Measurements from ENCODE around the gene SSTR5. TPM values are rescaled to one million over a fixed set of nuclear protein-coding genes. Genes with fewer than 3 reads are reported as not detected.

The SSTR5 gene
- total RNA-seq = not detected in 2 replicates

DNA sequence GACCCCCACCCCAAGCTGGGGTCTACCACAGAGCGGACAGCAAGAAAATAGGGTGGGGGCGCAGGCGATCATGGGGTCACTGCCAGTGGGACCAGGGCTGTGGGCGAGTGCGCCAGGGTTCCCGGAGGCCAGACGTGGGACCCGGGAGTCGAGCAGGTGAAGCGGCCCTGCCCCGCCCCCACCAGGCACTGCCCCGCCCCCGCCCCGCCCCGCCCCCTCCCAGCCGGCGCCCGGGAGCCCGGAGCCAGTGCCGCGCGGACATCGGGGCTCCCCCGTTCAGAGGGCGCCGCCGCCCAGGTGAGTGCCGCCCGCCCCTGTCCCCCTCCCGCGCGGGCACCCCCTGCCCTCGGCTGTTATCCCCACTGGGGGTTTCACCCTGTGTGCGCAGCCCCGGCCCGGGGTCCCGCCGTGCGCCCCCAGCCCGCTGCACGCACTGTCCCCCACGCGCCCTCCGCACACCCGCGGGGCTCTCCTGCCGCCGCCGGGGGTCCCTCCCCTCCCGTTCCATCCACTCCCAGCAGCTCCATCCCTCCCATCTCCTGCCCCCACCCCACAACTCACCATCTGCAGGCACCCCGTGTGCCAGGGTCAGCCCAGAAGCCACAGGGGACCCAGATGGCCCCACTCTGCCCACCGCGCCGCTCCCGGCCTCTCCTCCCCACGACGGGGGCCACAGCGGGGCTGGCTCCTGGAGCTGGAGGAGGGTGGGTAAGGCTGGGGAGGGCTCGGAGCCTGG lies at the start of gene SSTR5:
Gene SSTR5 (plus strand): TSS at position 222 of the 736 bp plus-strand sequence. CDS start 6,122 bp downstream, outside the sequence.

DNA sequence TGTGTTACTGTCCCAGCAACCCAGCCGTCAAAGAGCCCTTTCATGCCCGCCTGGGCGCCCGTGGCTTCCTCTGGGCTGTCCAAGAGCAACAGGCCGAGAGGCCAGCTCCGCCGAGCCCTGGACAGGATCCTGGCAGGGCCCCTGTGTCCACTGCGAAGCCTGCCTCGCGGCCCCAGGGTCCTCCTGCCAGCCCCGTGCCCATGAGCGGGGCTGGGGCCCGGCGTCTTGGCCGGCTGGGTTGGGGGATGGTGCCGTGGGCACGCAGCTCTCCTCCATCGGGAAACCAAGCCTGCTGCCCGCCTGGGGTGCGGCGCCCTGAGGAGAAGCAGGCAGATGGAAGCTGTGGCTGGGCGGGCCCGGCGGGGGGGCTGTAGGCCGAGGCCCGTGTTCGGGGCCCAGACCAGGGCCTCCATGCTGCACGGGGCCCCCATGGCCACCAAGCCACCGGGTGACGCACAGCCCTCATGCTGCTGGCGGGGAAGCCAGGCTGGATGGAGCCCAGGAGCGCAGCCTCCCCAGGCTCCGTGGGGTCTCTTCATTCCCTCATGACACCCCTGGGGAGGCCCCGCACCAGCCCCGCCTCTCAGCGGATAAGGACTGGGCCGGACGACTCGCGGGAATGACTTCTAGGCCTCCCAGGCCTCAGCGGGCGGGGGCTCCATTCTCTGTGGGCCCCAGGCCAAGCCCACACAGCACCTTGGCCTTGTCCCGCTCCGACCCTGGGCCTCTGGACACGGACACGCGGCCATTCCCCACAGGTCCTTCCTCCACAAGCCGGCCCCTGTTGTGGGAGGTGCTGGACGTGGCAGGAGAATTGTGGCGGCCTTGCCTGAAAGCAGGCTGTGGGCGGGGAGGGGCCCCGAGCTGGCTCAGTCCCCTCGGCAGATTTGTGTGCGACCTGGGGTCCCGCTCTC lies 23.9 kb downstream of the SSTR5 start, which contains the start of gene C1QTNF8:
Gene C1QTNF8 (minus strand): TSS at position 76 of the 914 bp plus-strand sequence. CDS start 1,322 bp downstream, outside the sequence.

Other genes starting within 250 kb of the SSTR5 start
- gene LMF1, start 101.8 kb upstream of the SSTR5 start, total RNA-seq = 21.9 and 36.9 TPM in 2 replicates
- 0.26 and 0.72 TPM in 2 replicates for gene SOX8, start 91.0 kb upstream of the SSTR5 start, total RNA-seq
- 0.13 TPM in 1 of 2 replicates, not detected in the other for gene C1QTNF8, start 23.5 kb downstream of the SSTR5 start, total RNA-seq
- 12.6 and 17.0 TPM in 2 replicates for gene CACNA1H, start 80.4 kb downstream of the SSTR5 start, total RNA-seq
- not detected in 2 replicates for gene TPSG1, start 152.5 kb downstream of the SSTR5 start, total RNA-seq
- gene TPSB2, start 157.4 kb downstream of the SSTR5 start, total RNA-seq = not detected in 2 replicates
- gene TPSAB1, start 168.0 kb downstream of the SSTR5 start, total RNA-seq = not detected in 2 replicates
- gene TPSD1, start 183.3 kb downstream of the SSTR5 start, total RNA-seq = not detected in 2 replicates
- 44.2 and 52.5 TPM in 2 replicates for gene UBE2I, start 236.9 kb downstream of the SSTR5 start, total RNA-seq